H54 (cell line): ENCODE measurements around the gene CACYBP.
A peak's percentile ranks its signal among the peaks of the same experiment; 100 is the strongest.

Experiments used
- DNase-seq: peaks from one replicate; pipeline ENCODE4 v3.0.0; 2011; ENCODE audit warnings: low spot score, mixed read lengths; ENCODE audit not compliant: insufficient read length
- FAIRE-seq: peaks from 3 replicates; lab custom pipeline; 2011; peaks lifted over from hg19 to GRCh38; lab: Jason Lieb, UNC
- POLR2A ChIP-seq: IDR thresholded peaks from 2 replicates; pipeline ENCODE4 v1.6.1; 2011; ENCODE audit warnings: low read depth, mild to moderate bottlenecking, low read length

The CACYBP gene

DNA sequence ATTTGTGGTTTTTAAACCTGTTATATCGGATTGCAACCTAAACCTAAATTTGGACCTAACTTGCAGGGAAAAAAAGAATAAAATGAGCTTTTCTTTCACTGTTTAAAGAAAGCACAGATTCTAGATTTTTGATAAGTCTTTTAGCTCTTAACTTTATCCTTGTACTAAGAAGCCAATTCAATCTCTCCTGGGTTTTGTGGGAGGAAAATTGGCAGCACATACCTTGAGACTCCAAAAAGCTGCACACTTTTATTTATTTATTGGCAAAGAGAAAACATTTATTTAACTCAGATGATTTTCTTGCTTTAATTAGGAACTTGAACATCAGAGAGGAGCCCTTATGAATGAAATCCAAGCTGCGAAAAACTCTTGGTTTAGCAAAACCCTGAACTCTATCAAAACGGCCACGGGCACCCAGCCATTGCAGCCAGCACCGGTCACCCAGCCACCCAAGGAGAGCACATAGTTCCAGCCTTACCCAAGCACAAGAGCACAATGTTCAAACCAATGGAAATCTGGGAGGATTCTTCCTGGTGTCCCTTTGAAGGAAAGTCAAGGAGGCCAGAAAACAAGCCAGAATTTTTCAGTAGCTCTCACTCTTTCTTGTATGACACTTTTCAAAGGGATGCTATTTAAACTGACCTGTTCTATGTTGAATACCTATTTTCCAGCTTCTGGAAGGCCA, 10.1 kb upstream of the CACYBP start:
- FAIRE-seq = peak; percentile 20
- DNase-seq = no peak
- TF ChIP-seq POLR2A = no peak

DNA sequence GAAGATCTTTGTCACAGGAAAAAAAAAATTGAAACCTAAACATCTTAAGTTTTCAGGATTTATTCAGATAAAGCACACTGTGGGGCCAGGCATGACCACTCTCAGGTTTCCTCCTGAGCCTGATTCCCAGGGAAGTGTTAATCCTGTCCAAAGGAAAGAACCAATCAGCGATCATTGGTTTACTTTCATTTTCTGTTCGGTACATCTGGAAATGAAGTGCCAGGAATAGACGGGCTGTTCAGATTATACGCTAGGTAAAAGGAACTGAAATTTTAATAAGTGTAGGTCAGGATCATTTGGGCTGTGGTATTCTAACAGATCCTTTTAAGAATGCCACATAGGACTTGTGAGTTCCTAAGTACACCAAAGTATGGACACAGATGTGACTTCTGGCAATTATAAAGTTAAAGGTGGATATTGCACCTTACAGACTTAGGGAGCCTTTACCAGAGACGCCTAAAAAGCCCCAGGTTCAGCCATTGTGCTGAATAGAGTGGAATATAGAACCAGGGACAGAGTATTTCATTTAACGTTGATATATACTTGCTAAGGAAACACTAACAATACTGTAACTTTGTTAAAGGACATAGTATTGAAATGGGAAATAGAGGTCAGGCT, 9.3 kb upstream of the CACYBP start:
- peak; percentile 54 for DNase-seq
- no peak for TF ChIP-seq POLR2A
- peak; percentile 96 for FAIRE-seq

DNA sequence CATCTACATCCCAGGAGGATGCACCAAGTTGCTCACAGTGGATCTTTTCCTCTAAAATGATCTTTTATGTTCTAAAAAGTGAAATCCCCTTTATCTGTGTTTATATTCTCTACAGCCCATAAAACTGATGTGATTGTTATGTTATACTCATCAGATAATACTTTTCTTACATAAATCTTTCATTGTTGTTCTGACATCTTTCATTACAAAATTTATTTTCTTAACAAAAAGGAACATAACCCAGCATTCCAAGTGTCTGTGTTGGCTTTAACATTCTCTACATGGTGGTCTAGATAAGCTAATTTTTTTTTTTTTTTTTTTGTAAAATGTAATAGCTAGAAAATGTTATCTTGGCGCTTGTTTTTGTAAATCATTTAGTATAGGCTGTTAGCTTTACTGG, 8.3 kb upstream of the CACYBP start:
- no peak for TF ChIP-seq POLR2A
- DNase-seq (no peak), FAIRE-seq (no peak)

DNA sequence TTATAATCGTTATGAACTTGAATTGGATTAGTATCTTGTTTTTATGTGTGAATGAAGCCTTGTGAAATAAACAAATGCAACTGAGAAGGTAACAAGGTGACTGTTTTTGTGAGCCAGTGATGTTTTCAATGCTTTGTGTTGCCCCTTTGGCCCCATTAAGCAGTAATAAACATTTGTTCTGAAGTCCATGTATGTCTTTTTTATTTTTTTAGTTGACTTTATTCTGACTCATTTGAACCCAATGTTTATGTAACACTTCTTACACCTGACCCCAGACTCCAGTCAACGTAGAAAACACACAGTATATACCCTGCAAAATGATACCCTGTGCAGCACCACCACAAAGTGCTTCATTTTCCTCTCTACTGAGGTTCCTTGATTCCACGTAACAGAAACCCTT, 4.6 kb upstream of the CACYBP start:
- FAIRE-seq (no peak), DNase-seq (no peak)
- no peak for TF ChIP-seq POLR2A

DNA sequence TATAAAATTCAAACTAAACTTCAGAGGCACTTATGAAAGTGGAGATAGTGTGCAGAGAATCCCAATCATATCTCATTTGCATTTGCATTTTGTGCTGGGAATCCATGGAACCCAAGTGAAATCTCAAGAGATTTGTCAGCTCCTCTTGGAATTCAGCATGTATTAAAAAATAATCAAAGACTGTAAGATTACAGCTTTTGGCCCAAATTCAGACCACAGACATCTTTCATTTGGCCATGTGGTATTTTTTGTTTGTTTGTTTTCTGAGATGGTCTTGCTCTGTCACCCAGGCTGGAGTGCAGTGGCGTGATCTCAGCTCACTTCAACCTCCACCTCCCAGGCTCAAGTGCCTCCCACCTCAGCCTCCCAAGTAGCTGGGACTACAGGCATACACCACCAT, 3.8 kb upstream of the CACYBP start:
- DNase-seq (no peak), FAIRE-seq (no peak)
- TF ChIP-seq POLR2A = no peak

DNA sequence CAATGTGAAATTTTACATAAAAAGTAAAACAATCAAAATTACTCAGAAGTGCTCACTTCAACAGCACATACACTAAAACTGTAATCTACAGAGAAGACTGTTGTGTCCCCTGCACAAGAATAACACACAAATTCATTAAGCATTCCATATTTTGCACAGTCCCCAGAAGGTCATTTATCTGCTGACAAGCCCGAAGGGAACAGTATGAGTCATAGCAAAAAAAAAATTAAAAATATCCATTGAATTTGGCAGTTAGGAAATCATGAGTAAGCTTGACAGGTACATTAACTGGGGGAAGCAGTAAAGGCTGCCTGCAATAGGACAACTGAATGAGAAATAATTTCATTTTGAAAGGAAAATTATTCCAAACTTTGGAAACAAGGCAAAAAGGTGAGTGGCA, 3.3 kb upstream of the CACYBP start:
- FAIRE-seq (no peak), DNase-seq (no peak)
- no peak for TF ChIP-seq POLR2A

DNA sequence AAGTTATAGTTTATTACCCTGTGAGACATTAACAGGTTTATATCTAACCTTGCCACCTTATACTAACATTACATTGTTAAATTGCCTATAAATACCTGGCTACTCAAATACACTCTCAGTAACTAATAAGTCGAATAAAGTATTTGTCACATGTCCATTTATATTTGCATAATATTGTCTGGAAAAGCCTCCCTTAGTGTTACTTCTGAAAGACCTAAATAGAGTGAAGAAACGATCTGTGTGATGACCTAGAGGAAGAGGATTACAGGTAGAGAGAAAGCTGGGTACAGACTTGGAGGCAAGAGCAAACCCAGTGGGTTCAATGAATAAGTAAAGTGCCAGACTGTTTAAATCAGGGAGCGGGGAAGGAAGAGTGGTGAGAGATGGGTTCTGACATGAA, 2.7 kb upstream of the CACYBP start:
- DNase-seq (no peak), FAIRE-seq (no peak)
- no peak for TF ChIP-seq POLR2A

DNA sequence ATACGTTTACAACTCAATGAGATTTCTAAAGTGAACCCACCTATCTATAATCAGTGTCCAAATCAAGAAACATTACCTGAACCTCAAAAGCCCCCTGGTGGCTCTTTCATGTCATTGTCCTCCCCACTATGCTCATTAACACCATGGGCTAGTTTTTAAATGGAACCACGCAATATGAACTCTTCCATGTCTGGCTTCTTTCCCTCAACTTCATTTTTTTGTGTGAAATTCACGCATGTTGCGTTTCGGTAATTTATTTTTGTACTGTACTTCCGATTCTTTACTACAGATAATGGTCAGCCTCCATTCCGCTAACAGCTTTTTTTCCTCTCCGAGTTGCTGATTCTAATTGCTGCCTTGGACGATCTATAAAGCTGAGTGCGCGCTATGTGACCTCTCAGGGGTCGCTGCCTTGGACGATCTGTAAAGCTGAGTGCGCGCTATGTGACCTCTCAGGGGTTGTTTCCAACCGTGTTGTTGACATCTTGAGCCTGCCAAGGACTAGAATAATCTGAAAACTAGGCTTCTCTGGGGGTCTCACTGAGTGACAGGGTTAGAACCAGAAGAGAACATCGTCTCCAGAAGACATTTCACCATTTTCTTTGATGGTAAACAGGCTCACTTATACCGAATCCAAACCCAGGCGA, 1.1 kb upstream of the CACYBP start:
- FAIRE-seq = no peak
- DNase-seq = no peak
- no peak for TF ChIP-seq POLR2A

DNA sequence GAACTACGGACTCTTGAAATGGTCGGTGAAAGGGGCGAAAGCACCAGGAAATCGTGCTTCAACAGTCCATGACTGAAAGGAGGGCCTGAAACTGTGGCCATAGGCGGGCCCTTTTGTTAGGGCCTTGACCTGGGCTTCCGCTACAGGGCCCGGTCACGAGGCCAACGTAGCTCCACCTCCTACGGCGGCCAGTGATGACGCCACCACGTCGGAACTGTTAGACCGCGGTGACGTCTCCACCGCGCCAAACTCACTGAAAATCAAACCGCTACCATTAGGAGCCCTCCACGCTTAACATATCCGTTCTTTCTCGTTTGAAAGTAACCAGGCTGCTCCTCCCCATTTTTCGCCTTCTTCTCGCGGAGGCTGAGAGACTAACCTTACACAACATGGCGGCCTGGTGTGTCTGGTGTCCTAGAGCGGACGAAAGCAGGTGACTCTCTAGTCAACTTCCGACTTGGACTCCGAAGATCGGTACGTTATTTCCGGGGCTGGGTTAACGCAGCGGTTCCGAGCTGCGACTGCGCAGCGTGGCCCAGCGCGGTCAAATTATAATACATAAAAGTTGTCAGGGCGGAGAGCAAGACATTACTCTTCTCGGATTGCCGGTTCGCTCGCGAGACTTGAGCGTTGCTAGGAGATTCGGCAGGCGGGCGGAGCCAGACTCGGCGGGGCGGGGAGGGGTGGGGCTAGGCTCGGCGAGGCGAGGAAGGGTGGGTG, 371 bp upstream of the CACYBP start:
- peak; percentile 69 for DNase-seq
- peak; percentile 58 for TF ChIP-seq POLR2A
- peak; percentile 71 for FAIRE-seq

DNA sequence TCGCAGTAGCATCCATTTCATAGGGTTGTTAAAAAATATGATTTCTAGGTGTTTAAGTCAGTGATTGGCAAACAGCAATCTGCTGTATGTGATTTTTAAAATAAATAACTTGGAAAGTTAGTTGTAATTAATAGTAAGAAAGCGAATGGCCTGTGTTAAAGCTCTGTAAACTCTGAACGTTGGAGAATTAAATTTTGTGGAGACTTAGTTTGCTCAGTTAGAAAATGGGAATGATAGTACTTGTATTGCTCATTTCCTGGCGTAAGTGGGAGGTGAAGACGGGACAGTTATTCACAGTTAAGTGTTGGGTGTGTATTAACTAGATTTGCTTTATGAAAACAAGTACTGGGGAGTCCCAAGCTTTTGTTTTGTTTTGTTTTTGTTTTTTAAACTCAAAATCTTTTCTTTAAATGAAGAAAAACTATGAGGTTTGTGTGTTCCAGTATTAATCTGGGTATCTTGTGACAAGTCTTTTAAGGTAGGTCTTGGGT, 995 bp downstream of the CACYBP start:
- FAIRE-seq (no peak), DNase-seq (no peak)
- TF ChIP-seq POLR2A = no peak

DNA sequence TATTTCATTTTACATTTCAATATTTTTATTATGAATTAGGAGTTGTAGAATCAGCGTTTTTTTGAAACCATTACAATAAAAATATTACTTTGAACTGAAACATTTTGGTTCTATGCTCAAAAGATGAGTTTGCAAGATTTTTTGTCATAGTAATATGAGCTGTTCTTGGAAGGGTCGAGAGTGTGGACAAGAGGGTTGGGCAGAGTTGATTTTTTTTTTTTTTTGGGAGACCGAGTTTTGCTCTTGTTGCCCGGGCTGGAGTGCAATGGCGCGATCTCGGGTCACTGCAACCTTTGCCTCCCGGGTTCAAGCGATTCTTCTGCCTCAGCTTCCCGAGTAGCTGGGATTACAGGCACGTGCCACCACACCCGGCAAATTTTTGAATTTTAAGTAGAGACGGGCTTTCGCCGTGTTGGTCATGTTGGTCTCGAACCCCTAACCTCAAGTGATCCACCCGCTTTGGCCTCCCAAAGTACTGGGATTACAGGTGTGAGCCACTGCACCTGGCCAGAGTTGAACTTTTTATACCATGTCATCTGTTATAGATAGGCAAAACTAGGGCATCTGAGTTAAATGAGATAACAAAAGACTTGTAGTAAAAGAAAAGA, 3.3 kb downstream of the CACYBP start:
- DNase-seq = no peak
- no peak for TF ChIP-seq POLR2A
- no peak for FAIRE-seq

DNA sequence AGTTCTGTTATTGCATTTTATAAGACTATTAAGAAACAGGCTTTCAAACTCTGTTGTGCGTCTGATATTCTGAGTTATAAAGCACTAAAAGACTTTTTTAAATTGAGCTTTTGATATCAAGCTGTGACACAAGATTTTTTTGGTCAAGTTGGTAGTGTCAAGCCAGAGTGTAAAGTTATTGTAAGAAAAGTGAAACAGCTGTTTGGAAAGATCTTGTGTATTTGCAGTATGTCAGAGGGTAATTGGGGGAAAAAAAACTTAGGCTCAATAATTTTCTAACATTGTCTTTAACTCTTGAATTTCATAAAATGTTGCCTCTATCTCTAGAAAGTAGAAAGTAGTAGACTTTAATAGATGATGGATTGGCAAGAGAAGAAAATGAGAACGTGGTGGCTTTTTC, 3.8 kb downstream of the CACYBP start:
- no peak for TF ChIP-seq POLR2A
- FAIRE-seq (no peak), DNase-seq (no peak)

DNA sequence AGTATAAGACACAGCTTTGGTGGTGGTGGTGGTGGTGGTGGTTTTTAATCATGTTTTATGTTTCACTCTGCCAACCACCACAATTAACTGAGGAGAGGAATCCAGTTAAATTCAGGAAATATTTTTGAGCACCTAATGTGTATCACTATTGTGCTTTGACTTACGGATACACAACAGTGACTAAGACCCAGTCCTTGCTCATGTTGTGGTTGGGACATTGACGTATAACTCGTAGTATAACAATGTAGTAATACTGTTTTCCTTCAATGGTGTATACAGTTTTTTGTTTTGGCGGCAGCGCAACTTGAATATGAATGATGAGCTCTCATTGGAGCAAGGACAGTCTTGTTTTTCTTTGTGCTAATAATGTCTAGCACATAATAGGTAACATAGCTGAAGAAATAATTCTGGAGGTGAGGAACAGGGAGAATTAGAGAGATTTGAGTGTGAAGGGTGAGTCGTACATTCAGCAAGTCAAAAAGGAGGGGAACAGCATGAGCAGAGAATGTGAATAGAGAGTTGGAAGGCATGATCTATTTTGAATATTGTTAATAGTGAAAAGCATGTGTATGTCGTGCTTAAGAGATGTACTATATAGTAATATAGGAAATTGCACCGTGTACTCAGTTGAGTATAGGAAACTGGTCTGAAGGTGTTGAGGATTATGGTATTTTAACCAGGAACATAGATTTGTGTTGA, 5.5 kb downstream of the CACYBP start:
- peak; percentile 6 for FAIRE-seq
- TF ChIP-seq POLR2A = no peak
- no peak for DNase-seq
